HG02943 (cell line): Measurements from ENCODE around the gene PLCB1.
"Not testable (repeated sequence)": the region's sequence is repeated elsewhere in the genome, so short reads cannot be mapped to it uniquely, and the experiment has no call there.

Source experiments
- ATAC-seq: cut with Tn5 transposase; IDR thresholded peaks from one replicate; pipeline ENCODE4 v1.9.1; 2021; ENCODE audit warnings: mild to moderate bottlenecking, low read depth, moderate library complexity; ENCODE audit not compliant: unreplicated experiment

The PLCB1 gene

GRCh38 chr20:8627340-8628004 is 495.4 kb downstream of the PLCB1 start:
- no peak for ATAC-seq

- ATAC-seq, result no peak
These were observed 499.2 kb downstream of the PLCB1 start for GRCh38 chr20:8631271-8631670.

- no peak for ATAC-seq
These were observed 501.3 kb downstream of the PLCB1 start for GRCh38 chr20:8633366-8633765.

GRCh38 chr20:8635048-8635572 is 503.0 kb downstream of the PLCB1 start:
- ATAC-seq, result no peak

GRCh38 chr20:8635837-8636236 is 503.8 kb downstream of the PLCB1 start:
- ATAC-seq, result no peak

- no peak for ATAC-seq
These were observed 507.2 kb downstream of the PLCB1 start for GRCh38 chr20:8639112-8639778.

- no peak for ATAC-seq
These were observed 508.4 kb downstream of the PLCB1 start for GRCh38 chr20:8640461-8640860.

GRCh38 chr20:8642247-8642646 is 510.2 kb downstream of the PLCB1 start:
- ATAC-seq, result no peak

- ATAC-seq, result not testable (repeated sequence)
These were observed 512.4 kb downstream of the PLCB1 start for GRCh38 chr20:8644468-8644867.

- ATAC-seq, result no peak
These were observed 513.3 kb downstream of the PLCB1 start for GRCh38 chr20:8645326-8645725.

- ATAC-seq, result no peak
These were observed 514.0 kb downstream of the PLCB1 start for GRCh38 chr20:8646033-8646441.

GRCh38 chr20:8646716-8647115 is 514.6 kb downstream of the PLCB1 start:
- ATAC-seq, result no peak

- ATAC-seq, result no peak
These were observed 515.9 kb downstream of the PLCB1 start for GRCh38 chr20:8647961-8648441.

- no peak for ATAC-seq
These were observed 516.4 kb downstream of the PLCB1 start for GRCh38 chr20:8648466-8648865.

- no peak for ATAC-seq
These were observed 520.3 kb downstream of the PLCB1 start for GRCh38 chr20:8652396-8652795.

- ATAC-seq, result no peak
These were observed 522.4 kb downstream of the PLCB1 start for GRCh38 chr20:8654486-8654885.

GRCh38 chr20:8656335-8656734 is 524.3 kb downstream of the PLCB1 start:
- no peak for ATAC-seq

- ATAC-seq, result no peak
These were observed 525.6 kb downstream of the PLCB1 start for GRCh38 chr20:8657664-8658063.

- ATAC-seq, result no peak
These were observed 526.0 kb downstream of the PLCB1 start for GRCh38 chr20:8658103-8658502.

GRCh38 chr20:8661229-8661952 is 529.3 kb downstream of the PLCB1 start:
- no peak for ATAC-seq

- ATAC-seq, result no peak
These were observed 530.4 kb downstream of the PLCB1 start for GRCh38 chr20:8662433-8662954.
